Stomach (tissue), 4 donors: ENCODE measurements around the gene ANTXR2.

Source experiments
- EP300 ChIP-seq: sonication (generic); formaldehyde crosslinking; IDR thresholded peaks from one replicate; pipeline ENCODE4 v1.6.1; 2017; ENCODE audit warnings: antibody characterized with exemption
- POLR2A ChIP-seq, 4 donors: fragments of 450-650 bp; IDR thresholded peaks; one replicate each; pipeline ENCODE4 v1.6.1; 2016; ENCODE audit warnings: antibody characterized with exemption in 4 of 4, control low read depth in 2 of 4, mild to moderate bottlenecking in 1 of 4, moderate library complexity in 1 of 4
- POLR2AphosphoS5 ChIP-seq, 3 donors: sonication (generic); formaldehyde crosslinking; IDR thresholded peaks; one replicate each; pipeline ENCODE4 v1.6.1; 2016; ENCODE audit warnings: antibody characterized with exemption in 3 of 3
- TF ChIP-seq, protein P1 (sequence below), 7 experiments: fragments of 450-650 bp in 4 of 7; fragments of 200-600 bp in 3 of 7; sonication (generic) in 3 of 7; IDR thresholded peaks; one replicate each; pipeline ENCODE4 v1.5.1; 2016 to 2019; ENCODE audit warnings: antibody characterized with exemption in 7 of 7, control low read depth in 2 of 7, mild to moderate bottlenecking in 1 of 7

DNA sequence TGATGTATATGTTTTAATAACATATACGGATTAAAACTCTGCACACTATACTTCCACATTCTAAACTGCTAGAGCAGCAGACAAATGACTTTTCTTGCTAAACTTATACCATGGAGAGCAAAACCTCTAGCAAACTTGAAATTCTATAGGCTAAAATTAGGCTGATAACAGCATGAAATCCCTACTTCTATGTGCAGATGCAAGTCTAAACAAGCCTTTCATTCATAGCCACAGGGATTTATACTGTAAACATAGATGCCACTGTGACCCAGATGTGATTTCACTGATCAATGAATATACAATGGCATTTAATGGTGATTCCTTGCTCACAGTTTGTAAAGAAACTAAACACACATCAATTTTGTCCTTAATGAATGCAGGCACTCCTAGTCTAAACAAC, 151.0 kb downstream of the ANTXR2 start:
- TF ChIP-seq, protein P1, sequence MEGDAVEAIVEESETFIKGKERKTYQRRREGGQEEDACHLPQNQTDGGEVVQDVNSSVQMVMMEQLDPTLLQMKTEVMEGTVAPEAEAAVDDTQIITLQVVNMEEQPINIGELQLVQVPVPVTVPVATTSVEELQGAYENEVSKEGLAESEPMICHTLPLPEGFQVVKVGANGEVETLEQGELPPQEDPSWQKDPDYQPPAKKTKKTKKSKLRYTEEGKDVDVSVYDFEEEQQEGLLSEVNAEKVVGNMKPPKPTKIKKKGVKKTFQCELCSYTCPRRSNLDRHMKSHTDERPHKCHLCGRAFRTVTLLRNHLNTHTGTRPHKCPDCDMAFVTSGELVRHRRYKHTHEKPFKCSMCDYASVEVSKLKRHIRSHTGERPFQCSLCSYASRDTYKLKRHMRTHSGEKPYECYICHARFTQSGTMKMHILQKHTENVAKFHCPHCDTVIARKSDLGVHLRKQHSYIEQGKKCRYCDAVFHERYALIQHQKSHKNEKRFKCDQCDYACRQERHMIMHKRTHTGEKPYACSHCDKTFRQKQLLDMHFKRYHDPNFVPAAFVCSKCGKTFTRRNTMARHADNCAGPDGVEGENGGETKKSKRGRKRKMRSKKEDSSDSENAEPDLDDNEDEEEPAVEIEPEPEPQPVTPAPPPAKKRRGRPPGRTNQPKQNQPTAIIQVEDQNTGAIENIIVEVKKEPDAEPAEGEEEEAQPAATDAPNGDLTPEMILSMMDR (IDR thresholded peaks at IDR 0.05): no peak
- TF ChIP-seq EP300 (no peak), POLR2A (IDR thresholded peaks at IDR 0.05) (no peak), POLR2AphosphoS5 (IDR thresholded peaks at IDR 0.05) (no peak)
